ENCODE data around the gene RAG2. TPM values are rescaled to one million over a fixed set of nuclear protein-coding genes. Genes with fewer than 3 reads are reported as not detected.

RAG2 gene
- total RNA-seq, 3 donors from 2014 or later = not detected

DNA sequence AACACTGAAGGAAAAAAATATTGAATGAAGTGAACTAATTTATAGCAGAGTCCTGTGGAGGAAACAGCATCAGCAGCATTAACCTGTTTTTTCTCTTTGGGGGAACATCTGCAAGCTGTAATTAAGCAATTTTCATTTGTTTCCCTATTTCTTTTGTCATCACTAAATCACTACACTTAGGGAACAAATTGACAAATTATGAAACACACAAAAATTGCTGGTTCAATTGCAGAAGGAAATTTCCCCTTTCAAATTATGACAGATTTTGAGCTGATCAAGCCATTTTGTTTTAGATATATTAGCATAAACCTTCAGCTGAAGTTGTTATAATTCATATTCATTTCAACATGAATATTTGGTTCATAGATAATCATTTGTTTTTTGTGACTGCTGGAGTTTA, 22.2 kb upstream of the RAG2 start:
- H3K36me3 ChIP-seq = no peaks in the 10 kb centered on the region
- no peak for TF ChIP-seq POLR2A (IDR thresholded peaks at IDR 0.05)
- TF ChIP-seq POLR2AphosphoS5 (IDR thresholded peaks at IDR 0.05) = no peak
- TF ChIP-seq, protein P1, sequence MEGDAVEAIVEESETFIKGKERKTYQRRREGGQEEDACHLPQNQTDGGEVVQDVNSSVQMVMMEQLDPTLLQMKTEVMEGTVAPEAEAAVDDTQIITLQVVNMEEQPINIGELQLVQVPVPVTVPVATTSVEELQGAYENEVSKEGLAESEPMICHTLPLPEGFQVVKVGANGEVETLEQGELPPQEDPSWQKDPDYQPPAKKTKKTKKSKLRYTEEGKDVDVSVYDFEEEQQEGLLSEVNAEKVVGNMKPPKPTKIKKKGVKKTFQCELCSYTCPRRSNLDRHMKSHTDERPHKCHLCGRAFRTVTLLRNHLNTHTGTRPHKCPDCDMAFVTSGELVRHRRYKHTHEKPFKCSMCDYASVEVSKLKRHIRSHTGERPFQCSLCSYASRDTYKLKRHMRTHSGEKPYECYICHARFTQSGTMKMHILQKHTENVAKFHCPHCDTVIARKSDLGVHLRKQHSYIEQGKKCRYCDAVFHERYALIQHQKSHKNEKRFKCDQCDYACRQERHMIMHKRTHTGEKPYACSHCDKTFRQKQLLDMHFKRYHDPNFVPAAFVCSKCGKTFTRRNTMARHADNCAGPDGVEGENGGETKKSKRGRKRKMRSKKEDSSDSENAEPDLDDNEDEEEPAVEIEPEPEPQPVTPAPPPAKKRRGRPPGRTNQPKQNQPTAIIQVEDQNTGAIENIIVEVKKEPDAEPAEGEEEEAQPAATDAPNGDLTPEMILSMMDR (IDR thresholded peaks at IDR 0.05) = no peak
- no peaks in the 10 kb centered on the region for H3K9me3 ChIP-seq
- intact Hi-C loops (cut with DNase I; ENCODE audit: low total_unique reads) = no loop called here
- H3K27ac ChIP-seq = no peak overlapping the region
- no peak overlapping the region for H3K4me3 ChIP-seq
- DNase-seq (ENCODE audit: low spot score in 2 of 2) = no peak
- H3K27me3 ChIP-seq = no peaks in the 10 kb centered on the region
- no peaks in the 10 kb centered on the region for H3K4me1 ChIP-seq

- Histone ChIP-seq H3K27ac (no peak overlapping the region), H3K4me1 (no peaks in the 10 kb centered on the region), H3K36me3 (no peaks in the 10 kb centered on the region), H3K27me3 (no peaks in the 10 kb centered on the region), H3K9me3 (no peaks in the 10 kb centered on the region), H3K4me3 (no peak overlapping the region)
- TF ChIP-seq, protein P1 (IDR thresholded peaks at IDR 0.05) = no peak
- TF ChIP-seq POLR2AphosphoS5 (IDR thresholded peaks at IDR 0.05) (no peak), POLR2A (IDR thresholded peaks at IDR 0.05) (no peak)
- no peak for DNase-seq (ENCODE audit: low spot score in 2 of 2)
- intact Hi-C loops (cut with DNase I; ENCODE audit: low total_unique reads) = no loop called here
These were observed 21.5 kb upstream of the RAG2 start for GRCh38 chr11:36619502-36619901.

- H3K27me3 ChIP-seq = no peaks in the 10 kb centered on the region
- no peaks in the 10 kb centered on the region for H3K4me1 ChIP-seq
- DNase-seq (ENCODE audit: low spot score in 2 of 2) = no peak
- TF ChIP-seq, protein P1 (IDR thresholded peaks at IDR 0.05) = no peak
- TF ChIP-seq POLR2AphosphoS5 (IDR thresholded peaks at IDR 0.05) (no peak), POLR2A (IDR thresholded peaks at IDR 0.05) (no peak)
- intact Hi-C loops (cut with DNase I; ENCODE audit: low total_unique reads) = no loop called here
- no peaks in the 10 kb centered on the region for H3K9me3 ChIP-seq
- no peak overlapping the region for H3K4me3 ChIP-seq
- no peak overlapping the region for H3K27ac ChIP-seq
- H3K36me3 ChIP-seq = no peaks in the 10 kb centered on the region
These were observed 20.5 kb upstream of the RAG2 start for GRCh38 chr11:36618363-36619047.

DNA sequence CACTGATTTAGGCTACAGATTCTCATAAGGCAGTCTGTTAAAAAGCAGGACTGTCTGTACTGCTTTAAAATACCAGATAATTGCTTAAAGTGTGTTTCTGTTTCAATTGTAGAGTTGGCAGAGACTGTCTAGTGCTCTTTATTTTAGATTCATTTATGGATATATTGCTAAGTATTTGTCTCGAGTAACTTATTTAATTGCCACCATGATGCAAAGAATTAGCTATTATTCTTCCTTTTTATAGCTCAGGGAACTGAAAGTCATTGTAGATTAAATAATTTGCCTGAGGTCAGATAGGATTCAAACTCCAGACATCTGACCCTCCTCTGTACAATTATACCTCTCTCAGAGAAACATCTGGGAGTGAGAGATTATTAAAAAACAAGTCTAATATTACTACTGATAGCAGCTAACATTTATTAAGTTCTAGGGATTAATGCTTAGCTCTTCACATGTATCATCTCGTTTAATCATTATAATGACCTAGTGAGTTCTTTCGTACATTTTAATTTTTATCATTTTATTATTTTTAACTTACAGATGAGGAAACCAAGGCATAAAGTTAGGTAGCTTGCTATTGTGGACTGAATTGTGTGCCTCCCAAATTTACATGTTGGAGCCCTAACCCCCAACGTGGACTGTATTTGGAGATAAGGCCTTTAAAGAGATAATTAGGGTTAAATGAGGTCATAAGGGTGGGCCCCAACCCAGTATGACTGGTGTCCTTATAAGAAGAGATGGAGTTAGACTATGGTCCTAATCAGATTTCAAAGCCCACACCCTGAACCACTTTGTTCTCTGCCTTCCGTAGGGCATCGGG, 19.7 kb upstream of the RAG2 start:
- no peaks in the 10 kb centered on the region for H3K36me3 ChIP-seq
- no peak overlapping the region for H3K4me3 ChIP-seq
- no peaks in the 10 kb centered on the region for H3K9me3 ChIP-seq
- H3K27ac ChIP-seq = no peak overlapping the region
- TF ChIP-seq POLR2A (IDR thresholded peaks at IDR 0.05) (no peak), POLR2AphosphoS5 (IDR thresholded peaks at IDR 0.05) (no peak)
- TF ChIP-seq, protein P1 (IDR thresholded peaks at IDR 0.05) = no peak
- DNase-seq (ENCODE audit: low spot score in 2 of 2) = no peak
- intact Hi-C loops (cut with DNase I; ENCODE audit: low total_unique reads) = no loop called here
- no peaks in the 10 kb centered on the region for H3K27me3 ChIP-seq
- H3K4me1 ChIP-seq = no peaks in the 10 kb centered on the region

- DNase-seq (ENCODE audit: low spot score in 2 of 2) = no peak
- Histone ChIP-seq H3K9me3 (no peaks in the 10 kb centered on the region), H3K4me1 (no peaks in the 10 kb centered on the region), H3K4me3 (no peak overlapping the region), H3K27me3 (no peaks in the 10 kb centered on the region), H3K27ac (no peak overlapping the region), H3K36me3 (no peaks in the 10 kb centered on the region)
- TF ChIP-seq, protein P1 (IDR thresholded peaks at IDR 0.05) = no peak
- TF ChIP-seq POLR2AphosphoS5 (IDR thresholded peaks at IDR 0.05) = no peak
- no peak for TF ChIP-seq POLR2A (IDR thresholded peaks at IDR 0.05)
- intact Hi-C loops (cut with DNase I; ENCODE audit: low total_unique reads) = no loop called here
These were observed 17.8 kb upstream of the RAG2 start for GRCh38 chr11:36615826-36616225.

Data from breast epithelium (tissue), 4 donors.